ENCODE measurements around the gene BAZ2B.

- no peak for TF ChIP-seq CTCF (IDR thresholded peaks at IDR 0.05)
- TF ChIP-seq POLR2AphosphoS5 (IDR thresholded peaks at IDR 0.05): no peak
These were observed 22.7 kb upstream of the BAZ2B start for GRCh38 chr2:159639071-159639470.

Measured in sigmoid colon (tissue), 4 donors.